Eye (tissue), 1 donor: Measurements from ENCODE around the gene MS4A6A.
"Not testable (repeated sequence)": the region's sequence is repeated elsewhere in the genome, so short reads cannot be mapped to it uniquely, and the experiment has no call there.

Source experiments
- DNase-seq: peaks from one replicate; pipeline ENCODE4 v3.0.0-alpha.2; 2015

MS4A6A gene

DNA sequence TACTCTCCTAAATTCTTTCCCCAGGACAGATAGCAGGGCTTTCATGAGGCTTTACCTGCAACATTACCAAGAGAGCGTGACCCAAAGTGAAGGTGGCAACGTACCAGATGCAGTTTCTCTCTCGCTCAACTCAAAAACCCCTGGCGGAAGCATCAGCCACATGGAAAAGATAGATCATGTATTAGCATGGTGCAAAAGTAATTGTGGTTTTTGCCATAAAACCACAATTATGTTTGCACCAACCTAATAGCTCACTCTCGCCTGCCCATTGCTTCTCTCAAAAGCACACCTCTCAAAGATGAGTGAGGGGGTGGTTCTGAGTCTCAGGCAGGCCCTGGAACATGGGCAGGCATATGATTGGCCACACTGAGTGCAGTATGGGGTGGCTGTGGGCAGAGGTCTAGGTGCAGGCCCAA lies 7.0 kb downstream of the MS4A6A start:
- DNase-seq: no peak

DNA sequence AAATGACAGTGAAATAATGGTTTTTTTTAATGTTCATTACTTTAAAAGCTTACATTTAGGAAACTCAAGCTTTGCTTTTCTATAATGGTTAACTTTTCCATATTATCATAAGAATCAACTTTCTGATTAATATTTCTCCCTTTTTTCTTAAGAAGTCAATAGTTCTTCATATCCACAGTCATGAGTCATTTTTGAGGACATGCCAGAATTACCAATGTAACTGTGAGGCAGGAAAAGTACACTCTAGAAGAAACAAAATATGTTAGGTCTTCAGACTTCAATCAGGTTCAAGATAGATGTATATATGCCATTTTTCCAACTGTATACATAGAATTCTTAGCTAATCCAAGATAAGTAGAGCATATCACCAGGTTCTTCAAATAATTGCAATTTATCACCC lies 10.9 kb downstream of the MS4A6A start:
- no peak for DNase-seq

DNA sequence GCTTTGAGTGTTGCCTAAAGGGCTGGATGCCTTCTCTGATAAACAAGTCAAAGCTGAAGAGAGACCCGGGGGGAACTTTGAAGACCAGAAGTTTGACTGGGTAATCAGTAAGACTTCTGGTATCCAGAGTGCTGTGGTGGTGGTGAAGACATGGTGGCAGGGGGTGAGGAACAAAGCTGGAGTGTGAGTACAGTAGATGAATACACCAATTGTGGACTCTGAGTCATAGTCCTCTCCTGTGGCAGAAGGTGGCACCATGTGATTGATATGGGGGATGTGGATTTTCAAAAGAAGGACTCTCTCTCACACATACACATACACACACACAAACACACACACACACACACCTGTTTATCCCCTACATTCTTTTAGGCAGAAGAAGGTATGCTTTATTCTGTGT lies 12.3 kb downstream of the MS4A6A start:
- DNase-seq: no peak

DNA sequence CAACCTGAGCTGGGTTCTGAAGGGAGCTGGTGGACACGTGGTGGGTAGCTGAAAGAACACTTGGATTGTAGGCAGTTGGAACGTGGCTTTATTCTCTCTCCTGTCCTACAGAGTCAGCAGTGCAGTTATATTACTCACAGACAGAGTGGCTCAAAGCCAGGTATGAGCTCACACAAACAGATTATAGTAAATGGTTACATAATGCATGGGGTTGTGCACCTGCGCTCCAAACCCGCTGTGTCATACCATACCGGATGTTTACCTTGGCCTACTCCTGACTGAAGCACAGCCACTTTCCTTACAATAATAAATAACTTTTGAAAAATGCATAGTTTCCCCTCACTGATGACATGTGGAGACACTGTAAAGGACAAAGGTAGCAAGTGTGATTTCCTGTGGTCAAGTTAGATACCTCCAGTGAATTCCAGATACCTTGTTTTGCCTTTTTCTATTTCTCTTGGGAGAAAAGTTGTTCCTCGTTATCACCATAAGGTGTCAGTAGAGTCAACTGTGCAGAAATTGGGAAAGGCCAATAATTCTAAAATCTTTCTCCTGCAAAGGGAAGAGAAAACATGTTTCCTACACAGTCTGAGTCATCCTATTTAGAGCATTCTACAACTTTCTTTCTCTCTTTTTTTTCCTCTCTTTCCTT lies 13.5 kb downstream of the MS4A6A start:
- peak; percentile 38 for DNase-seq

DNA sequence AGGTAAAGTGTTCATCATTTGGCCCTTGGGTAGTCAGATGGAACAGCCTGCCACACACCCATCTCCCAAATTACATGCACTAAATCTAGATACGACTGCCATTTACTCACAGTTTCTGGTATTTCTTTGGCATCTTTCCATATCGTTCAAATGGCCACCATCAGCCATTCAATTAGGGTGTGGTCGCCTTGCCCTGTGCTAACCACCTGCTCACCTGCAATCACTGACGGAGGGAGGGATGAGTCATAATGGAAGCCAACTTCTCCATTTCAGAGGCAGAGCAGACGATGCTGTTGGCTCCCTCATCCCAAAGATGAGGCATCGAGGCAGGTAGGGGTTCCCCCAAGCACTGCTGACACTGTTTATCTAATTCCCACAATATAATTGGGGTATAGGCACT lies 14.6 kb downstream of the MS4A6A start:
- no peak for DNase-seq

DNA sequence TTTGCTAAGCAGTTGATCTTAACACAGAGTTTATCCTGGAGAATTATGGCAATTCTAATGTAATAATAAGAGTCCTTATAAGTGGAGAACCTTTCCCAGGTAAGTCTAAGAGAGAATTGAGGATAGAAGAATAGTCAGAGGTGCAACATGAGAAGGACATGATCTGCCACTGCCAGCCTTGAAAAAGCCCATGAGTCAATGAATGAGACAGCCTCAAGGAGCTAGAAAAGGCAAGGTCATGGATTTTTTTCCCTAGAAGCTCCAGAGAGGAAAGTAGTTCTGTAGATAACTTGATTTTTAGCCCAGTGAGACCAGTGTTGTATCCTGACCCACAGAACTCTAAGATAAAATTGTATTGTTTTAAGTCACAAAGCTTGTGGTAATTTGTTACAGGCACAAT lies 16.9 kb downstream of the MS4A6A start:
- DNase-seq: no peak

DNA sequence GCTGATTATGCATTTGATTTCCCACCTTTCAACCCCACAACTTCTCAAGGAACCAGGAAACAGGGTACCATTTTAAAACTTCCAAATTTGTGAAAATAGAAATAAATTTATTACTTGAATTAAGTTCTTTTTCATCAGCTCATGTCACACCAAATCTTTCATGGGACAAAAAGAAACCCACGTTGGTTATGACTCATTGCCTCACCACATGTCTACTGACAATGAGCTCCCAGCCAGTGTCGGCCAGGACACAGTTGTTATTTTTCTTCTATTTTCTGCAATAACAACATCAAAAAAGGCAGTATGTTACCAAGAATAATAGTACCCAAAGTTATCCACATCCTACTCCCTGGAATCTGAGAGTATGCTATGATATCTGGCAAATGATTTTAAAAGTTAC lies 17.3 kb downstream of the MS4A6A start:
- no peak for DNase-seq

DNA sequence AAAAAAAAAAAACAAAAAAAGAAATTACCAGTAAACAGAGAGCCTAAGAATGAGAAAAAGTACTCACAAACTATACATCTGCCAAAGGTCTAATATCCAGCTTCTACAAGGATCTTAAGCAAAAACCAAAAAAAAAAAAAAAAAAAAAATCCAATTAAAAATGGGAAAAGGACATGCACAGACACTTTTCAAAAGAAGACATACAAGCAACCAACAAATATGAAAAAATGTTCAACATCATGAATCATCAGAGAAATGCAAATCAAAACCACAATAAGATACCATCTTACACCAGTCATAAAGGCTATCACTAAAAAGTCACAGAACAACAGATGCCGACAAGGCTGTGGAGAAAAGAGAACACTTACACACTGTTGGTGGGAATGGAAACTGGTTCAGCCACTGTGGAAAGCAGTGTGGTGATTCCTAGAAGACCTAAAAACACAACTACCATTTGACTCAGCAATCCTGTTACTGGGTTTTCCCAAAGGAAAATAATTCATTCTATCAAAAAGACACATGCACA lies 18.3 kb downstream of the MS4A6A start:
- no peak for DNase-seq

DNA sequence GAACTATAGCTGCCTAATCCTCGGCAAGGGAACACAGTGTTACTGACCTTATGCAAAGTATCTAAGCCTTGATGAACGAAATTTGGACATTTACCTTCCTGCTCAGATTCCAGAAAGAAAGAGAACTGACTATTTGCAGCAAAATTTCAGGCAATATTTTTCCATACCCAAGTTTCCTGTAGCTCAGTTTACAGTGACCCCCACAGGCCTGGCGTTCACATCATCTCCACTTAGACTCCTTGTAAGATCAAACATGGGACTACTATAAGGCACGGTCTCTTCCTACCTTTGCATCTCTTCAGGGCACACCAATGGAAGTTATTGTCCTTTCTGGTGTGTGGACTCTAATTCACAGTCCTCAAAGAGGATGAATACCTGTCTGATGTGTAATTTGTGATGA lies 21.1 kb downstream of the MS4A6A start:
- no peak for DNase-seq

DNA sequence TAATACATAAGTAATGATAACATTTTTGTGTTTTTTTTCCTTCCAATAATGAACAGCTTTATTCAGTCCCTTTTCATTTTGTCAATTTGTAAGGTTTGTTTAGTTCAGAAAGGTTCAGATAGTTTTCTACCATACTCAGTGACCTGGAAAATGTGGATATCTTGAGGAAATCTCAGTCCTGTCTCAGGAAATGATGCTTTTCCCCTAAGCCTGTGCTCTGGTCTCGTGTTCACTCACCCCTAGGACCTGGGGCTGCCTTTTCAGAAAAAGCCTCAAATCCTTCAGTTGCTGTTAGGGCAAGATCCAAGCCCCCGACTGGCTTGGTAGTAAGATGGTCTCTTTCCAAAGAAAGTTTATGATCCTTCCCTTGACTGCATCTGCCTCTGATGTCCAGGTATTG lies 21.8 kb downstream of the MS4A6A start:
- DNase-seq: no peak

DNA sequence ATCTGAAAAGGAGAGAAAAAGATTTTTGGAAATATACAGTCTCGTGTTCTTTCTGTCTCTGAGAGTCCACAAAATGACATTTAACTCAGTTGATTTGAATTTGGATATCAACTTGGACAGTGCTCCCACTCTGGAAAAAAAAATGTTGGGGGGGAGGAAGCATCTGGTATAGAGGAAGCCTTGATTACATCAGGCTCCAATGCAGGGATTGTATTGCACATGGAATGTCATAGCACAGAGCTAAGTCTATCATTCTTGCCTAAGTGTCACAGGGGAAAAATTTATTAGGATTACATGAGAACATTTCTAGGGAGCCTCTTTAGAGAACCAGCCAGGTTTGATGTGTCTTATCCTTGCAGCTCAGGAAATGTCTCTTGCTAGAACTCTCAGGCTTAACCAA lies 23.0 kb downstream of the MS4A6A start:
- no peak for DNase-seq

DNA sequence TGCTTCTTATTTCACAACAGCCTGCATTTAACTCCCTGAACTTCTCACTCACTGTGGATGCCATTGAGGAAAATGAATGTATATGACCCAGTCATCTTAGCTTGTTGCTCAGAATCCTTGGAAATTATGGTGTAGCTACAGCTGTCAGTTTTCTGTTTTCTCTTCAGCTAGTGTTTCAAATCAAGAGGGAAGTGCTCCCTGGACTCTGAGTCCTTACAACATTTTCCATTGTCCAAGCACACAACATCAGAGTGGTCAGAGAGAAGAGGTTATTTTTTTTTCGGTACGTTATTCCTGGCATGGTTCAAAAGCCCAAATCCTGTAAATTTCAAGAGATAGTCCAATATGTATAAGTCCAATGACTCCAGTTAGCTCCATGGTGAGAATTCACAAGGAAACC lies 23.6 kb downstream of the MS4A6A start:
- no peak for DNase-seq

DNA sequence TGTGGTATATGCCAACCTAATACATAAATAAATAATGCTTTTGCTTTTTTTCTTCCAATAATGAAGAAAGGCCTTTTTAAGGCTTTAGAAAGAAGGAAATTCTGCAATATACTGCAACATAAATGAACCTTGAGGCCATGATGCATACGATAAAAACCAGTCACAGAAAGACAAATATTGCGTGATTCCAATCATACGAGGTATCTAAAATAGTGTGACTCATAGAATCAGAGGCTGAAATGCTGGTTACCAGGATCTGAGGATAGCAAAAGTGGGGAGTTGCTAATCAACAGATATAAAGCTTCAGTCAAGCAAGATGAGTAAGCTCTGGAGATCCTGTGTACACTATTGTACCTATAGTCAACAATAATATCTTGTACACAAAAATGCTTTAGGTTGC lies 24.2 kb downstream of the MS4A6A start:
- DNase-seq: no peak

DNA sequence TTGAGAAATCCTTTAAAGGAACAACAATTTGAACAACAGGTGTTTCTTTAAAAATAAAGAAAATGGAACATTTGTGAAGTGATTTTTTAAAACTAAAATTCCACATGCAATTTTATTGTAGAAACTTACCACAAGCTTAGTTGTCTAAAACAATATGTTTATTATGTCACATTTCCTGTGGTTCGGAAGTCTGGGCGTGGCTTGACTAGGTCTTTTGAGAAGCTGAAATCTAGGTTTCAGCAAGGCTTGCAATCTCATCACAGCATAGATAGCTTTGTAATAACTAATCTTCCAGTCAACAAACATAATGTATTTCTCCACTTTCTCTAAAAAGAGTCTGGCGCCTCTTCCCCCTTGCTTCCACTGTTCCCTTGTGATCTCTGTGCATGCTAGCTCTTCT lies 27.0 kb downstream of the MS4A6A start:
- DNase-seq: no peak

DNA sequence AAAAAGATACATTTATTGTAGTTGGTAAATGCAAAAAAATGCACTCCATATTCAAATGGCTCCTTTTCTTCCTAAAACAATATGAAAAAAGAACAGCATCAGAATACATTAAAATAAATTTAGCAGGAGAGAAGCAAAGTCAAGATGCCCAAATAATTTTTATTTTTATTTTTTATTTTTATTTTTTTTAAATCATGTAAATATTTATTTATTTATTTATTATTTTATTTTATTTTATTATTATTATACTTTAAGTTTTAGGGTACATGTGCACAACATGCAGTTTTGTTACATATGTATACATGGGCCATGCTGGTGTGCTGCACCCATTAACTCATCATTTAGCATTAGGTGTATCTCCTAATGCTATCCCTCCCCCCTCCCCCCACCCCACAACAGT lies 30.2 kb downstream of the MS4A6A start:
- DNase-seq: not testable (repeated sequence)

DNA sequence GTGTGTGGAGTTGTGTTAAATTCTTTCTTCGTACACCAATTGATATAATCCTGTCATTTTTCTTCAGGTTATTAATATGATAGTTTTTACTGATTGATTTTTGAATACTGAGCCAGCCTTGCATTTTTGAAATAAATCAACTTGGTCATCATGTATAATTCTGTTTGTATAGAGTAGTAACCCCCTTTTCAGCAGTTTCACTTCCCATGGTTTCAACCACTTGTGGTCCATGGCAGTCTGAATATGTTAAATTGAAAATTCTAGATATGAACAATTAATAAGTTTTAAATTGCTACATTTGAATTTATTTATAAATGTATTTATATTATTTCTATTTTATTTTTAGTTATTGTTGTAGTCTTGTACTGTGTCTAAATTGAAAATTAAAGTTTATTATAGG lies 32.6 kb downstream of the MS4A6A start:
- DNase-seq: no peak

DNA sequence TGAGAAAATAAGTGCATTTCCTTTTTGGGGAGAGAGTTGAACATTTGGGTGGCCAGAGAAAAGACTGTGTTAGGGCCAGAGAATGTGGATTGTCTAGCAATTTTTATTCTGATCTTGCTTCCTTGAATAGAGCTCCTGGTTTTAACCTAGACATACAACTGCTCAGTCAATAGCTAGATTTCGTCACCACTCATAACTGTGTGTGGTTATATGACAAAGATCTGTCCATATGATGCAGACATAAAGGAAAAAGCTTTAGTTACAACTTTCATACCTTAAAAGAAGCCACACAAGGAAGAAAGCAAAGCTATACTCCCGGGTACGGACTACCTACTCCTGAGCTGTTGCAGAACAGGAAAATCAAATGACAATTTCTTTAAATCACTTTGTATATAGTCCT lies 37.2 kb downstream of the MS4A6A start:
- DNase-seq: no peak

DNA sequence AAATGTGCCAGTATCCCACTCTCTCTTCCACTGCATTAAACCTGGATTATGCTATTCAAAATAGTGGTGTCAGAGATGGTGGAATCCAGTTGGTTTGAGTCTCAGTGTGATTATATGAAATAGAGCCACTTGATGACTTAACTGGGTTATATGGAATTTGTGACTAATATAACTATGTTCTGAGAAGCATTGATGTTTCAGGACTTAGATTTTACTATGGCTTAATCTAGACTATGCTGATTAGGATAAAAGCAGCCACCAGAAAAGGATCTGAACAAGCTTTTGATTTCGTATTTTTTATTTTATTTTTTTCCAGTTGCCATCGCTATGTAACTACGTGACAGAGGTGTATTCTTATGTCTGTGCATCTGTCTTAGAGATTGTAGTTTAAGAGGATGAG lies 39.1 kb downstream of the MS4A6A start:
- DNase-seq: no peak

DNA sequence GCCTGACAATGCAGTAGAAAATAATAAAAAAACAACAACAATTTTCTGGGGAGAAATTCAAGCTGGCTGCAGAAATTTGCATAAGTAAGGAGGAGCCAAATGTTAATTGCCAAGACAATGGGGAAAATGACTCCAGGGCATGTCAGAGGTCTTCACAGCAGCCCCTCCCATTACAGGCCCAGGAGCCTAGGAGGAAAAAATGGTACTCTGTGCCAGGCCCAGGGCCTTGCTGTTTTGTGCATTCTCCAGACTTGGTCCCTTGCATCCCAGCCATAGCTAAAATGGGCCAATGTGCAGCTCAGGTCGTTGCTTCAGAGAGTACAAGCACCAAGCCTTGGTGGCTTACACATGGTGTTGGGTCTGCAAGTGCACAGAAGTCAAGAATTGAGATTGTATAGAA lies 49.0 kb downstream of the MS4A6A start:
- DNase-seq: no peak

DNA sequence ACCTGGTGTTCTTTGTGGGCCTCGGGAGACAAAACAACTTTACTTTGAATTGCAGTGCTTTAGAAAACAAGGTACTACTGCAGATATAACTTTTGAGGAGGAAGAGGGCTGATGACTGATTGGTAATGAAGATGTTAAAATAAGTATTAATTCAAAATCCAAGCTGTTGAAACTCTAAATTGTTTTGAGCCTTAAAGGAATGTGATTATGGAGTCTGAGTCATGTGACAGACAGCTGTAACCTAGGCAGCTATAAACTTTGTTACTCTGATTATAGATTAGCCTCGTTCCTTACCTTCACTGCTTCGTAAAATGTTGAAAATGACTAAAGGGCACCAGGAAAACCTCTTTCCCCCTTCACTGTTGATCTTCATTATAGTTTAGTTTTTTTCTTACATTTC lies 51.0 kb downstream of the MS4A6A start:
- no peak for DNase-seq

DNA sequence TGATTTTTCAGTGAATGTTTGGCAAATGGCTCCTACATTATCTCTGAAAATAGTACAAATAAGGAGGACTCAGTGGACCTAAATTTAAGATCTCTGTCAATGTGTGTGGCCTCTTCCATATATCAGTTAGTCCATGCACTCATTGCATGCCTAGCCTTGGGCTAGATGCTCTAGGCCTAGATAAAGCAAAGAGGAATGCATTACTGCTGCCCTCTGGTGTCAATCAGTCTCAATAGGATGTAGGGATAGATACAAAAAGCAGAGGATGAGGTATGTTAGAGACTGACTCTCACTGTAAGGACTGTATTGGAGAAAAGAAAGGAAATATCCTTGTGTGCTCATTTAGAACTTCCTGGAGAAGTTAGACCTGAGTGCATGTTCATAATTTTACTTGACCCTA lies 52.4 kb downstream of the MS4A6A start:
- peak; percentile 88 for DNase-seq

DNA sequence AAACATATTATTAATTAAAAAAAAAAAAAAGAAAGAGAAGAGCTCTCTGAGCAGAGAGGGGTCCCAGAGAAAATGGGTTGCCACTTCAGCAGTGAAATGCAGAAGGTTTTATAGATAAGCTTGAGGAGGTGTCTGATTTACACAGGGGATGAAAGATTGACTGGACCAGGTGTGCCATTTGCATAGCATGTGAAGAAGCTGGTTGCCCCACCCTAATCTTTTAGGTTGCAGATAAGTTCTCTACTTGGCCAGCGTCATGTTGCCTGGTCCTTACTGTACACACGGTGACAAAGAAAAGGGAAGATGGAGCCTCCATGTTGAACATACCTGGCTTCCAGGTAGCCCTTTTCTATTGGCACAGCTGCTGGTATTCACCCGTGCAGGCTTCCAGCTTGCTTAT lies 53.0 kb downstream of the MS4A6A start:
- DNase-seq: no peak

DNA sequence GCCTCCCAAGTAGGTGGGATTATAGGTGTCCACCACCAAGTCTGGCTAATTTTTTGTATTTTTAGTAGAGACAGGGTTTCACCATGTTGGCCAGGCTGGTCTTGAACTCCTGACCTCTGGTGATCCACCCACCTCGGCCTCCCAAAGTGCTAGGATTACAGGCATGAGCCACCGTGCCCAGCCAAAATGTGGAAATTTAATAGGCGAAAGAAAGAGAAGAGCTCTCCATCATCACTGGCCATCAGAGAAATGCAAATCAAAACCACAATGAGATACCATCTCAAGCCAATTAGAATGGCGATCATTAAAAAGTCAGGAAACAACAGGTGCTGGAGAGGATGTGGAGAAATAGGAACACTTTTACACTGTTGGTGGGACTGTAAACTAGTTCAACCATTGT lies 54.0 kb downstream of the MS4A6A start:
- not testable (repeated sequence) for DNase-seq

DNA sequence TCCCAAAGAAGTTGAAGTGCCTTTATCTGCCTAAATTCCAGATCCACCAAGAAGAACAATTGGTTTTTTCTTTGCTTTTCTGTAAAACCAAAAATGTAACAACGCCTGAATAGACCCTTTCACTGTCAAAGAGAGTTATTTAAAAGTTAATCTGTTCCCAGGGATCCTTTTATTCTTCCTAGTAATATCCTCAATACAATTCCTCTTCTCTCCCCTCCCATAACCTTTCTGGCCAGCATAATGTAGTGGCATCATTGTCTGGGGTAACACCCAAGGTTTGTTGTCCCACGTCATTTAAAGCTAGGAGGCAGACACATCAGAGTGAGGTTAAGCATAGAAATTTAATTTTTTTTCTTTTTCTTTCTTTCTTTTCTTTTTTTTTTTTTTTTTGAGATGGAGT lies 54.5 kb downstream of the MS4A6A start:
- DNase-seq: no peak

DNA sequence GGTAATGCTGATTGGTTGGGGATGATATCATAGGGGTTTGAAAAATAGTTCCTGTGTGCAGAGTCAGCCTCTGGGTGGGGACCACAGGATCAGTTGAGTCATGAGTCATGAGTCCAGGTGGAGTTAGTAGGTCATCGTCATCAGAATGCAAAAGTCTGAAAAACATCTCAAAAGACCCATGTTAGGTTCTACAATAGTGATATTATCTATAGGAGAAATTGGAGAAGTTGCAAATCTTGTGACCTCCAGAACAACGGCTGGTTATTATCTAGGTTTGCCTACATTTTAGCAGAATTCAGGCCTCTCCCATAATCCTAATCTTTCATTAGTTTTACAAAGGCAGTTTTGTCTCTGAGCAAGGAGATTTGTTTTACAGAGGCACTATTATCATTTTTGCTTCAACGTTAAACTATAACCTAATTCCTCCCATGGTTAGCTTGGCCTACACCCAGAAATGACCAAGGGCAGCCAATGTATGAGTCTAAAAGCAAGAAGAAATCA lies 55.5 kb downstream of the MS4A6A start:
- DNase-seq: no peak
